PC-9 (cell line): ENCODE data around the gene MECR. TPM values are rescaled to one million over a fixed set of nuclear protein-coding genes. Genes with fewer than 3 reads are reported as not detected.
A peak's percentile ranks its signal among the peaks of the same experiment; 100 is the strongest.

Experiments used
- BruUV-seq: library from RNA; stranded (reverse); fragments of 400-500 nt; replicated peaks from 2 replicates; lab custom pipeline; 2021; lab: Mats Ljungman, UMichigan
- CTCF ChIA-PET: fragments of 300-600 bp; sonication (Branson Sonifier 250); formaldehyde crosslinking; loops from one replicate; lab custom pipeline; 2022; ENCODE audit warnings: antibody characterized with exemption; lab: Charles Lee
- POLR2A ChIA-PET: fragments of 300-600 bp; sonication (Branson Sonifier 250); formaldehyde crosslinking; loops from one replicate; lab custom pipeline; 2022; ENCODE audit warnings: antibody characterized with exemption; ENCODE audit not compliant: unreplicated experiment; lab: Charles Lee
- DNase-seq, 2 experiments: peaks; one replicate each; pipeline versions ENCODE4 v3.0.0 to v3.0.0-alpha.2; 2015 to 2022; ENCODE audit warnings: mixed read lengths in 1 of 2
- H2AFZ ChIP-seq: fragments of 200-600 bp; sonication (generic); 2 replicates; pipeline ENCODE4 v1.8.1; 2017; ENCODE audit warnings: antibody characterized with exemption
- H3F3A ChIP-seq: fragments of 200-600 bp; sonication (generic); 2 replicates; pipeline ENCODE4 v1.8.1; 2017; ENCODE audit warnings: antibody characterized with exemption, mild to moderate bottlenecking, low read depth; ENCODE audit not compliant: insufficient read depth
- H3K27ac ChIP-seq: fragments of 200-600 bp; sonication (generic); 2 replicates; pipeline ENCODE4 v1.6.1; 2016; ENCODE audit warnings: mixed run types
- H3K27me3 ChIP-seq: fragments of 200-600 bp; sonication (generic); 2 replicates; pipeline ENCODE4 v1.6.1; 2016; ENCODE audit warnings: low read depth, mixed run types; ENCODE audit not compliant: insufficient read depth
- H3K36me3 ChIP-seq: fragments of 200-600 bp; sonication (generic); 2 replicates; pipeline ENCODE4 v1.6.1; 2016; ENCODE audit warnings: low read depth, mixed run types
- H3K4me1 ChIP-seq: fragments of 200-600 bp; sonication (generic); replicated peaks from 2 replicates; pipeline ENCODE4 v1.6.1; 2016; ENCODE audit warnings: mixed run types; ENCODE audit not compliant: insufficient read depth
- H3K4me2 ChIP-seq: fragments of 200-600 bp; sonication (generic); 2 replicates; pipeline ENCODE4 v1.6.1; 2017; ENCODE audit warnings: mixed run types
- H3K4me3 ChIP-seq: fragments of 200-600 bp; sonication (generic); 2 replicates; pipeline ENCODE4 v1.6.1; 2016; ENCODE audit warnings: mixed run types
- H3K79me2 ChIP-seq: fragments of 200-600 bp; sonication (generic); 2 replicates; pipeline ENCODE4 v1.6.1; 2017; ENCODE audit warnings: low read depth, mixed run types
- H3K9me2 ChIP-seq: fragments of 200-600 bp; sonication (generic); 2 replicates; pipeline ENCODE4 v1.8.1; 2017; ENCODE audit warnings: mild to moderate bottlenecking; ENCODE audit not compliant: insufficient read depth
- H3K9me3 ChIP-seq: fragments of 200-600 bp; sonication (generic); 2 replicates; pipeline ENCODE4 v1.8.1; 2016; ENCODE audit warnings: low read depth; ENCODE audit not compliant: insufficient read depth
- H4K20me1 ChIP-seq: fragments of 200-600 bp; sonication (generic); 2 replicates; pipeline ENCODE4 v1.8.1; 2017; ENCODE audit not compliant: insufficient read depth
- EZH2 ChIP-seq: fragments of 200-600 bp; sonication (generic); IDR thresholded peaks from 2 replicates; pipeline ENCODE4 v1.8.0; 2017; ENCODE audit warnings: antibody characterized with exemption, low read depth
- intact Hi-C: fragments of 100-400 bp; cut with micrococcal nuclease; formaldehyde crosslinking; loops from one replicate; pipeline ENCODE4 v1.10.0; 2022; ENCODE audit not compliant: unreplicated experiment
- total RNA-seq: library from RNA; stranded (reverse); gene quantifications from 2 replicates; pipeline ENCODE4 v1.2.3, GENCODE V29; 2021
- TF ChIP-seq, protein P1 (sequence below): fragments of 200-600 bp; sonication (generic); conservative IDR thresholded peaks from 2 replicates; pipeline ENCODE4 v1.6.1; 2017; ENCODE audit warnings: mixed run types, antibody characterized with exemption, mild to moderate bottlenecking, moderate library complexity

Gene MECR
- total RNA-seq, 1 experiment from 2014 or later: 46.4 TPM

DNA sequence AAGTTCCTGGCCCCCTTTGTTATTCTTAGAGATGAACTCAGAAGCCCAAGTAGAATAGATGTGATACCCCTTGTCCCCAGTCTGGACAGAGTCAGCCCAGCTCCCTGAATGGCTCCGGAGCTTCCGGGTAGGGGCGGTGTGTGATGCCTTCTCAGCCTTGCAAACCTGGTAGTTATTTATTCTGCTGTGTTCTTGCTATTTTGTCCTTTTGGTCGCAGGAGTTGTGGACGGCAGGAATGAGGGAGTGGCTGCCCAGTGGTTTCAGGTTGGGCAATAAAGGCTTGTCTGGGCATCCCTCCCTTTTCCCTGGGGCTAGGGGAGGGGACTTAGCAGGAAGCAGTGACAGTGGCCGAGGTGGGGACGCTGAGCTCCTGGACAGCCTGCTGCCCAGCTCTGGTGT lies 8.4 kb upstream of the MECR start:
- POLR2A ChIA-PET: interaction anchor here (0.6 to 1.5 kb wide), 5 partner anchors 12 to 723 kb away, joined by 4 to 17 read pairs (median 11); no protein-coding TSS in a partner anchor
- H3K79me2 ChIP-seq: peaks cover 39% of the 10 kb centered on the region
- no peak overlapping the region for H2AFZ ChIP-seq
- peaks cover 11% of the 10 kb centered on the region for H3F3A ChIP-seq
- TF ChIP-seq, protein P1, sequence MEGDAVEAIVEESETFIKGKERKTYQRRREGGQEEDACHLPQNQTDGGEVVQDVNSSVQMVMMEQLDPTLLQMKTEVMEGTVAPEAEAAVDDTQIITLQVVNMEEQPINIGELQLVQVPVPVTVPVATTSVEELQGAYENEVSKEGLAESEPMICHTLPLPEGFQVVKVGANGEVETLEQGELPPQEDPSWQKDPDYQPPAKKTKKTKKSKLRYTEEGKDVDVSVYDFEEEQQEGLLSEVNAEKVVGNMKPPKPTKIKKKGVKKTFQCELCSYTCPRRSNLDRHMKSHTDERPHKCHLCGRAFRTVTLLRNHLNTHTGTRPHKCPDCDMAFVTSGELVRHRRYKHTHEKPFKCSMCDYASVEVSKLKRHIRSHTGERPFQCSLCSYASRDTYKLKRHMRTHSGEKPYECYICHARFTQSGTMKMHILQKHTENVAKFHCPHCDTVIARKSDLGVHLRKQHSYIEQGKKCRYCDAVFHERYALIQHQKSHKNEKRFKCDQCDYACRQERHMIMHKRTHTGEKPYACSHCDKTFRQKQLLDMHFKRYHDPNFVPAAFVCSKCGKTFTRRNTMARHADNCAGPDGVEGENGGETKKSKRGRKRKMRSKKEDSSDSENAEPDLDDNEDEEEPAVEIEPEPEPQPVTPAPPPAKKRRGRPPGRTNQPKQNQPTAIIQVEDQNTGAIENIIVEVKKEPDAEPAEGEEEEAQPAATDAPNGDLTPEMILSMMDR: no peak
- TF ChIP-seq EZH2: no peak
- peak; percentile 94 to 96 for DNase-seq
- H3K4me2 ChIP-seq: peak overlapping the region; percentile 90
- H3K9me2 ChIP-seq: no peaks in the 10 kb centered on the region
- peaks cover 20% of the 10 kb centered on the region for H3K4me1 ChIP-seq
- CTCF ChIA-PET: interaction anchor here (0.7 kb wide), 1 partner anchor 91 kb away, joined by 3 read pairs; no protein-coding TSS in a partner anchor
- H3K27me3 ChIP-seq: no peaks in the 10 kb centered on the region
- peak overlapping the region; percentile 75; the same call in 1 of the 2 replicates for H3K4me3 ChIP-seq
- peak overlapping the region; percentile 99 for H3K27ac ChIP-seq
- H3K36me3 ChIP-seq: no peaks in the 10 kb centered on the region
- H4K20me1 ChIP-seq: no peaks in the 10 kb centered on the region
- no TSS peak for BruUV-seq
- intact Hi-C loops: loop anchor here (1.0 to 10.0 kb wide), 11 partner anchors 12 to 876 kb away; no protein-coding TSS in a partner anchor
- no peaks in the 10 kb centered on the region for H3K9me3 ChIP-seq

DNA sequence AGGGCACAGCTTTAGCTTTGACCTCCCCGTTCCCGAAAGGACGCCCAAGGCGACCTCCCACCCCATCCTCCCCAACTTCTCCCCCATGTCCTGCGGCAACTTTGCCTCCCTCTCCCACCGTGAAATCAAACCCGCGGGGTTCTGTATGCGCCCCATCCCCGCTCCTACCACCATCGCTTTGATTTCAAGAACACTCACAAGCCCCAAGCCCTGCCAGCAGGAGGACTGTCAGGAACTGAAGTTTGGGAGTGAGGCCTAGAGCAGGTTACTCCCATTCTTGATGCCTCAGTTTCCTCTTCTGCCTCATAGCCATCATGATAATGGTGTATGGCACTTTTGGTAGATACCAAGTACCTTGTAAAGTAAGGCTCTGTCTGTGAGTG lies 7.9 kb upstream of the MECR start:
- Histone ChIP-seq H3K9me2 (no peaks in the 10 kb centered on the region), H3F3A (peaks cover 11% of the 10 kb centered on the region), H3K9me3 (no peaks in the 10 kb centered on the region), H2AFZ (no peak overlapping the region), H3K36me3 (no peaks in the 10 kb centered on the region), H3K27me3 (no peaks in the 10 kb centered on the region), H3K27ac (peak overlapping the region; percentile 99), H3K4me1 (peaks cover 20% of the 10 kb centered on the region), H3K4me3 (peak overlapping the region; percentile 75), H3K79me2 (peaks cover 39% of the 10 kb centered on the region), H4K20me1 (no peaks in the 10 kb centered on the region), H3K4me2 (peak overlapping the region; percentile 90)
- POLR2A ChIA-PET: interaction anchor here (1.0 to 1.5 kb wide), 2 partner anchors 11 to 98 kb away, joined by 4 to 11 read pairs; no protein-coding TSS in a partner anchor
- CTCF ChIA-PET: no interaction called here
- no peak for DNase-seq
- no peak for TF ChIP-seq EZH2
- TF ChIP-seq, protein P1: no peak
- intact Hi-C loops: loop anchor here (1.0 to 10.0 kb wide), 11 partner anchors 11 to 876 kb away; no protein-coding TSS in a partner anchor
- no TSS peak for BruUV-seq

DNA sequence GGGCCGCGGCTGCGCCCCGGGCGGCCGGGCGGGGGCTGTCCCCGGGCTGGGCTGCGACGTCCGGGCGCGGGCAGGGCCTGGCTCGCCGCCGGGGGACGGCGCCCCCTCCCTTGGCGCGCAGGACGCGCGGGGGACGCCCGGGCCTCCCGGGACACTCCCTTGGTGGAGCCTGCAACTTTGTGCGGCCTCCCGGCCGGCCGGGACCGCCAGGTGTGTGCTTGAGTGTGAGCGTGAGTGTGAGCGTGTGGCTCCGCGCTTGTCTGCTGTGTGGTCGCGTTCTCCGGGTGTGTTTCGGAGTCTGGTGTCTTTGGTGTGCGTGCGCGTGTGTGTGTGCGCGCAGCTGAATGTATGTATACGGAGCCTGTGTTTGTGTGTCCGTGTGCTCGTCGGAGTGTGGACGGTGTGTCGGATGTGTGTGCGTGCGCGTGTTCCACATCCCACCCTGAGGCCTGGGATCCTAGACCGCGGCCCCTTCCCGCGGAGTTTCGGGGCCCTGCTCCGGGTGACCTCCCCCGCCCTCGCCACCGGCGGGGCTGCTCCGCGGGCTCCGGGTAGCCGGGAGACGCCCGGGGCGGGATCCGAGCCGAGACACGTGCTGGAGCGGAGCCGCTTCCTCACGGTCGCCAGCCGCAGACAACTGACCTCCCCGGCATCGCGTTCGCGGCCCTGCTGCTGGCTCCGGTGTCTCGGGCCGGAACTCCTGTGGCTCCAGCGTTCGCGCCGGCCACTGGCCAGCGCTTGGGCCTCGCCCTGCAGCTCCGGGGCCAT lies 7.3 kb upstream of the MECR start:
- H3K4me2 ChIP-seq: peak overlapping the region; percentile 90
- H3F3A ChIP-seq: peaks cover 11% of the 10 kb centered on the region
- DNase-seq: peak; percentile 39 to 56
- no peaks in the 10 kb centered on the region for H3K9me2 ChIP-seq
- ChIA-PET POLR2A (interaction anchor here (1.5 kb wide), 1 partner anchor 10 kb away, joined by 11 read pairs; no protein-coding TSS in a partner anchor), CTCF (no interaction called here)
- H2AFZ ChIP-seq: peak overlapping the region; percentile 86
- no peaks in the 10 kb centered on the region for H3K36me3 ChIP-seq
- H3K27ac ChIP-seq: peak overlapping the region; percentile 99
- H3K4me3 ChIP-seq: peak overlapping the region; percentile 75
- H4K20me1 ChIP-seq: no peaks in the 10 kb centered on the region
- H3K27me3 ChIP-seq: no peaks in the 10 kb centered on the region
- BruUV-seq: no TSS peak
- peaks cover 20% of the 10 kb centered on the region for H3K4me1 ChIP-seq
- intact Hi-C loops: loop anchor here (2.0 to 10.0 kb wide), 10 partner anchors 33 to 1471 kb away; no protein-coding TSS in a partner anchor
- TF ChIP-seq, protein P1: no peak
- TF ChIP-seq EZH2: no peak
- H3K79me2 ChIP-seq: peaks cover 39% of the 10 kb centered on the region
- H3K9me3 ChIP-seq: no peaks in the 10 kb centered on the region
